ENCODE measurements around the gene DCN. TPM values are rescaled to one million over a fixed set of nuclear protein-coding genes. Genes with fewer than 3 reads are reported as not detected.

DCN gene
- total and polyA plus RNA-seq, 5 experiments from 2014 or later, result not detected

GRCh38 chr12:91123236-91123916 lies 59.2 kb downstream of the DCN start:
- no peak for DNase-seq
- H3K4me1 Mint-ChIP-seq, result no peaks in the 10 kb centered on the region
- no peak overlapping the region for H3K27ac Mint-ChIP-seq
- H3K9me3 Mint-ChIP-seq, result peaks cover 0 to 5% (median 0%) of the 10 kb centered on the region in 9 donors
- peaks cover 0 to 5% (median 3%) of the 10 kb centered on the region in 5 donors for H3K27me3 Mint-ChIP-seq
- no peak overlapping the region for H3K4me3 Mint-ChIP-seq
- no peak for ATAC-seq
- POLR2A ChIA-PET, result no interaction called here
- no peaks in the 10 kb centered on the region for H3K36me3 Mint-ChIP-seq

GRCh38 chr12:91120781-91121180 lies 61.8 kb downstream of the DCN start:
- no peak for DNase-seq
- POLR2A ChIA-PET, result no interaction called here
- no peak overlapping the region for H3K27ac Mint-ChIP-seq

GRCh38 chr12:91119089-91119488 lies 63.5 kb downstream of the DCN start:
- Mint-ChIP-seq H3K27ac (no peak overlapping the region), H3K4me3 (no peak overlapping the region), H3K27me3 (peaks cover 0 to 5% (median 0%) of the 10 kb centered on the region in 5 donors), H3K4me1 (no peaks in the 10 kb centered on the region), H3K36me3 (no peaks in the 10 kb centered on the region), H3K9me3 (peaks cover 0 to 4% (median 0%) of the 10 kb centered on the region in 9 donors)
- ATAC-seq (no peak), DNase-seq (no peak)
- POLR2A ChIA-PET, result no interaction called here

More at GRCh38 chr12:91120781-91121180, 61.8 kb downstream of the DCN start:
- Mint-ChIP-seq H3K4me3 (no peak overlapping the region), H3K9me3 (peaks cover 0 to 4% (median 0%) of the 10 kb centered on the region in 9 donors), H3K36me3 (no peaks in the 10 kb centered on the region), H3K4me1 (no peaks in the 10 kb centered on the region), H3K27me3 (peaks cover 0 to 5% (median 0%) of the 10 kb centered on the region in 5 donors)
- no peak for ATAC-seq

GRCh38 chr12:91113621-91114020 lies 69.0 kb downstream of the DCN start:
- DNase-seq (no peak), ATAC-seq (no peak)
- POLR2A ChIA-PET, result no interaction called here
- Mint-ChIP-seq H3K27ac (no peak overlapping the region), H3K27me3 (peaks cover 0 to 3% (median 0%) of the 10 kb centered on the region in 5 donors), H3K4me1 (no peaks in the 10 kb centered on the region), H3K36me3 (no peaks in the 10 kb centered on the region), H3K9me3 (no peaks in the 10 kb centered on the region), H3K4me3 (no peak overlapping the region)

- Mint-ChIP-seq H3K4me3 (no peak within 1 kb of the TSS), H3K36me3 (no peaks in the 10 kb centered on the region), H3K4me1 (no peaks in the 10 kb centered on the region), H3K27ac (no peak within 1 kb of the TSS), H3K9me3 (peaks cover 0 to 2% (median 0%) of the 10 kb centered on the region in 9 donors), H3K27me3 (peaks cover 0 to 3% (median 0%) of the 10 kb centered on the region in 5 donors)
- DNase-seq (no peak), ATAC-seq (no peak)
- POLR2A ChIA-PET, result no interaction called here
These were observed 71.0 kb downstream of the DCN start, which contains the start of gene LUM for GRCh38 chr12:91111366-91112325. LUM (minus strand) TSS chr12:91111494; CDS start chr12:91108979, 2,515 bp downstream.

- H3K27ac Mint-ChIP-seq, result no peak overlapping the region
- H3K27me3 Mint-ChIP-seq, result peaks cover 0 to 3% (median 0%) of the 10 kb centered on the region in 5 donors
- no peaks in the 10 kb centered on the region for H3K36me3 Mint-ChIP-seq
- H3K4me1 Mint-ChIP-seq, result no peaks in the 10 kb centered on the region
- ATAC-seq, result no peak
- H3K4me3 Mint-ChIP-seq, result no peak overlapping the region
- H3K9me3 Mint-ChIP-seq, result peaks cover 0 to 2% (median 0%) of the 10 kb centered on the region in 9 donors
- POLR2A ChIA-PET, result no interaction called here
- no peak for DNase-seq
These were observed 72.2 kb downstream of the DCN start for GRCh38 chr12:91110311-91110924.

- DNase-seq, result no peak
- Mint-ChIP-seq H3K9me3 (peaks cover 0 to 2% (median 0%) of the 10 kb centered on the region in 9 donors), H3K27me3 (peaks cover 0 to 3% (median 0%) of the 10 kb centered on the region in 5 donors), H3K4me1 (no peaks in the 10 kb centered on the region), H3K36me3 (no peaks in the 10 kb centered on the region), H3K27ac (no peak overlapping the region), H3K4me3 (no peak overlapping the region)
- POLR2A ChIA-PET, result no interaction called here
- no peak for ATAC-seq
These were observed 72.9 kb downstream of the DCN start for GRCh38 chr12:91109581-91110310.

GRCh38 chr12:91109148-91109564 lies 73.5 kb downstream of the DCN start:
- peak in 1 of 10 donors; percentile 1 for DNase-seq
- no peak overlapping the region for H3K27ac Mint-ChIP-seq
- H3K36me3 Mint-ChIP-seq, result no peaks in the 10 kb centered on the region
- ATAC-seq, result no peak
- peaks cover 0 to 2% (median 0%) of the 10 kb centered on the region in 9 donors for H3K9me3 Mint-ChIP-seq
- peaks cover 0 to 3% (median 0%) of the 10 kb centered on the region in 5 donors for H3K27me3 Mint-ChIP-seq
- H3K4me3 Mint-ChIP-seq, result no peak overlapping the region
- POLR2A ChIA-PET, result no interaction called here
- no peaks in the 10 kb centered on the region for H3K4me1 Mint-ChIP-seq

GRCh38 chr12:91108196-91108755 lies 74.3 kb downstream of the DCN start:
- no peak for DNase-seq
- ATAC-seq, result no peak
- H3K4me3 Mint-ChIP-seq, result no peak overlapping the region
- H3K9me3 Mint-ChIP-seq, result peaks cover 0 to 2% (median 0%) of the 10 kb centered on the region in 9 donors
- no peaks in the 10 kb centered on the region for H3K36me3 Mint-ChIP-seq
- no peak overlapping the region for H3K27ac Mint-ChIP-seq
- no peaks in the 10 kb centered on the region for H3K4me1 Mint-ChIP-seq
- POLR2A ChIA-PET, result interaction anchor here (0.6 kb wide), 1 partner anchor 1723 kb away, joined by 5 read pairs; no protein-coding TSS in a partner anchor
- peaks cover 0 to 3% (median 0%) of the 10 kb centered on the region in 5 donors for H3K27me3 Mint-ChIP-seq

GRCh38 chr12:91106283-91106682 lies 76.3 kb downstream of the DCN start:
- Mint-ChIP-seq H3K27me3 (peaks cover 0 to 3% (median 0%) of the 10 kb centered on the region in 5 donors), H3K4me3 (no peak overlapping the region), H3K4me1 (no peaks in the 10 kb centered on the region), H3K36me3 (no peaks in the 10 kb centered on the region), H3K27ac (no peak overlapping the region), H3K9me3 (peaks cover 0 to 2% (median 0%) of the 10 kb centered on the region in 9 donors)
- ATAC-seq, result no peak
- POLR2A ChIA-PET, result no interaction called here
- no peak for DNase-seq

- DNase-seq (no peak), ATAC-seq (no peak)
- no peak overlapping the region for H3K4me3 Mint-ChIP-seq
- H3K36me3 Mint-ChIP-seq, result no peaks in the 10 kb centered on the region
- H3K4me1 Mint-ChIP-seq, result no peaks in the 10 kb centered on the region
- H3K9me3 Mint-ChIP-seq, result peaks cover 0 to 2% (median 0%) of the 10 kb centered on the region in 9 donors
- peaks cover 0 to 3% (median 0%) of the 10 kb centered on the region in 5 donors for H3K27me3 Mint-ChIP-seq
- POLR2A ChIA-PET, result no interaction called here
- H3K27ac Mint-ChIP-seq, result no peak overlapping the region
These were observed 76.8 kb downstream of the DCN start for GRCh38 chr12:91105807-91106206.
